A673 (cell line): ENCODE results near the gene DPF1. TPM values are rescaled to one million over a fixed set of nuclear protein-coding genes. Genes with fewer than 3 reads are reported as not detected.
"Not testable (repeated sequence)": the region's sequence is repeated elsewhere in the genome, so short reads cannot be mapped to it uniquely, and the experiment has no call there.

ENCODE experiments used
- BruUV-seq: library from RNA; stranded (reverse); fragments of 400-500 nt; replicated peaks from 2 replicates; lab custom pipeline; 2021; lab: Mats Ljungman, UMichigan
- CTCF ChIA-PET: fragments of 300-600 bp; sonication (Branson Sonifier 250); formaldehyde crosslinking; loops from one replicate; lab custom pipeline; 2022; ENCODE audit warnings: antibody characterized with exemption; lab: Charles Lee
- POLR2A ChIA-PET: fragments of 300-600 bp; sonication (Branson Sonifier 250); formaldehyde crosslinking; loops from one replicate; lab custom pipeline; 2022; ENCODE audit warnings: antibody characterized with exemption; ENCODE audit not compliant: low non-redundant PET; lab: Charles Lee
- DNase-seq: peaks from one replicate; pipeline ENCODE4 v3.0.0-alpha.2; 2015; ENCODE audit warnings: low spot score
- H3K27ac ChIP-seq: fragments of 200-600 bp; sonication (generic); 2 replicates; pipeline ENCODE4 v1.5.1; 2016; ENCODE audit warnings: mixed run types, low read depth, mild to moderate bottlenecking, mixed read lengths, antibody characterized with exemption, low read length; ENCODE audit not compliant: poor library complexity, severe bottlenecking
- H3K27me3 ChIP-seq: fragments of 200-600 bp; sonication (generic); replicated peaks from 2 replicates; pipeline ENCODE4 v1.6.1; 2017; ENCODE audit warnings: mixed run types, low read depth, mild to moderate bottlenecking, mixed read lengths, antibody characterized with exemption, low read length; ENCODE audit not compliant: insufficient read depth, poor library complexity
- H3K36me3 ChIP-seq: fragments of 200-600 bp; sonication (generic); 2 replicates; pipeline ENCODE4 v1.6.1; 2016; ENCODE audit warnings: mixed run types, mild to moderate bottlenecking, mixed read lengths, antibody characterized with exemption, low read length; ENCODE audit not compliant: insufficient read depth, poor library complexity, severe bottlenecking
- H3K4me1 ChIP-seq: fragments of 200-600 bp; sonication (generic); 2 replicates; pipeline ENCODE4 v1.6.1; 2017; ENCODE audit warnings: mixed run types, mild to moderate bottlenecking, mixed read lengths, antibody characterized with exemption, low read length; ENCODE audit not compliant: insufficient read depth, poor library complexity, severe bottlenecking
- H3K4me3 ChIP-seq: fragments of 200-600 bp; sonication (generic); 2 replicates; pipeline ENCODE4 v1.5.1; 2016; ENCODE audit warnings: low read depth, mixed run types, mild to moderate bottlenecking, mixed read lengths, low read length; ENCODE audit not compliant: poor library complexity, severe bottlenecking
- H3K9me3 ChIP-seq: fragments of 200-600 bp; sonication (generic); 2 replicates; pipeline ENCODE4 v1.6.1; 2016; ENCODE audit warnings: mixed run types, low read depth, mild to moderate bottlenecking, mixed read lengths, antibody characterized with exemption, low read length; ENCODE audit not compliant: poor library complexity, severe bottlenecking
- EZH2 ChIP-seq: fragments of 200-600 bp; sonication (generic); IDR thresholded peaks from 2 replicates; pipeline ENCODE4 v1.6.1; 2017; ENCODE audit warnings: borderline replicate concordance, low read depth, mild to moderate bottlenecking, mixed read lengths, antibody characterized with exemption, low read length; ENCODE audit not compliant: poor library complexity, severe bottlenecking
- intact Hi-C: fragments of 100-400 bp; cut with micrococcal nuclease; formaldehyde crosslinking; loops from one replicate; pipeline ENCODE4 v1.10.0; 2022; ENCODE audit not compliant: unreplicated experiment
- total RNA-seq: library from RNA; stranded (reverse); gene quantifications from 2 replicates; pipeline ENCODE4 v1.2.3, GENCODE V29; 2021
- TF ChIP-seq, protein P1 (sequence below): fragments of 300-800, 200-600 bp; sonication (generic); conservative IDR thresholded peaks from 2 replicates; pipeline ENCODE4 v1.5.1; 2017; ENCODE audit warnings: low read depth, mild to moderate bottlenecking, antibody characterized with exemption, low read length, moderate library complexity, mixed read lengths

DPF1 gene
- total RNA-seq, 1 experiment from 2014 or later: 6.3 TPM

DNA sequence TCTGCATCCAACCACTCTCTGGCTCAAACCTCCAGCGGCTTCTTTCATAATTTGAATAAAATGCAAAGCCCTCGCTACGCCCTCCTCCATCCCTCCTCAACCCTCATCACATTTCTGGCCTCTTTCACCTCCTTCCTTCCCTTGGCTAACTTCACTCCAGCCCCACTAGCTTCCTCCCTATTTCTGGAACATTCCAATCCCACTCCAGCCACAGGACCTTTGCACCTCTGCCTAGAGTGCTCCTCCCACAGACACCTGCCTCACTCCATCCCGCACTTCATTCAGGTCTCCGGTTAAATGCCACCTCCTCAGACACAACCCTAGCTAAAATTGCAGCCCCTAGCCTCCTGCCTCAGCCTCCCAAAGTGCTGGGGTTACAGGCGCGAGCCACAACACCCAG lies 7.9 kb upstream of the DPF1 start:
- H3K36me3 ChIP-seq: no peaks in the 10 kb centered on the region
- ChIA-PET CTCF (no interaction called here), POLR2A (no interaction called here)
- peaks cover 2% of the 10 kb centered on the region for H3K27me3 ChIP-seq
- no peak for DNase-seq
- no peak overlapping the region for H3K4me3 ChIP-seq
- H3K9me3 ChIP-seq: no peaks in the 10 kb centered on the region
- TF ChIP-seq EZH2: no peak
- TF ChIP-seq, protein P1, sequence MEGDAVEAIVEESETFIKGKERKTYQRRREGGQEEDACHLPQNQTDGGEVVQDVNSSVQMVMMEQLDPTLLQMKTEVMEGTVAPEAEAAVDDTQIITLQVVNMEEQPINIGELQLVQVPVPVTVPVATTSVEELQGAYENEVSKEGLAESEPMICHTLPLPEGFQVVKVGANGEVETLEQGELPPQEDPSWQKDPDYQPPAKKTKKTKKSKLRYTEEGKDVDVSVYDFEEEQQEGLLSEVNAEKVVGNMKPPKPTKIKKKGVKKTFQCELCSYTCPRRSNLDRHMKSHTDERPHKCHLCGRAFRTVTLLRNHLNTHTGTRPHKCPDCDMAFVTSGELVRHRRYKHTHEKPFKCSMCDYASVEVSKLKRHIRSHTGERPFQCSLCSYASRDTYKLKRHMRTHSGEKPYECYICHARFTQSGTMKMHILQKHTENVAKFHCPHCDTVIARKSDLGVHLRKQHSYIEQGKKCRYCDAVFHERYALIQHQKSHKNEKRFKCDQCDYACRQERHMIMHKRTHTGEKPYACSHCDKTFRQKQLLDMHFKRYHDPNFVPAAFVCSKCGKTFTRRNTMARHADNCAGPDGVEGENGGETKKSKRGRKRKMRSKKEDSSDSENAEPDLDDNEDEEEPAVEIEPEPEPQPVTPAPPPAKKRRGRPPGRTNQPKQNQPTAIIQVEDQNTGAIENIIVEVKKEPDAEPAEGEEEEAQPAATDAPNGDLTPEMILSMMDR: no peak
- BruUV-seq: no TSS peak
- intact Hi-C loops: loop anchor here (10.0 kb wide), 1 partner anchor 173 kb away; the partner anchor contains the start of gene FAM98C
- H3K4me1 ChIP-seq: no peaks in the 10 kb centered on the region
- H3K27ac ChIP-seq: no peak overlapping the region

DNA sequence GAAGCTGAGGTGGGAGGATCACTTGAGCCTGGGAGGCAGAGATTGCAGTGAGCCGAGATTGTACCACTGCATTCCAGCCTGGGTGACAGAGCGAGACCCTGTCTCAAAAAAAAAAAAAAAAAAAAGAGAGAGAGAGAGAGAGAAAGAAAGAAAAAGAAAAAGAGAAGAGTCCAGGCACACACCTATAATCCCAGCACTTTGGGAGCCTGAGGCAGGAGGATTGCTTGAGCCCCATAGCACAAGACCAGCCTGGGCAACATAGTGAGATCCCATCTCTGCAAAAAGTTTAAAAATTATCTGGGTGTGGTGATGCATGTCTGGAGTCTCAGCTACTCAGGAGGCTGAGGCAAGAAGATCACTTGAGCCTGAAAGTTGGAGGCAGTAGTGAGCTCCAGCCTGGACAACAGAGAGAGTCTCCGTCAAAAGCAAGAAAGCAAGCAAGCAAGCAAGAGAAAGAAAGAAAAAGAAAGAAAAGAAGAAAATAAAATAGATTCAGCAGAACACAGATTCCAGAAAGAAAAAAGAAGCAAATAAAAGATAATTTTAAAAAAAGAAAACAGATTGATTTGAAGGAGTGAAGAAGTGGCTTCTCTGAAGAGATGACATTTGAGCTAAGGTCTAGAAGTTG lies 6.6 kb upstream of the DPF1 start:
- H3K27me3 ChIP-seq, CTCF ChIA-PET, H3K36me3 ChIP-seq, POLR2A ChIA-PET, H3K9me3 ChIP-seq, DNase-seq, H3K4me3 ChIP-seq, H3K4me1 ChIP-seq, BruUV-seq, H3K27ac ChIP-seq: not testable (repeated sequence)
- intact Hi-C loops: loop anchor here (10.0 kb wide), 1 partner anchor 174 kb away; the partner anchor contains the start of gene FAM98C

DNA sequence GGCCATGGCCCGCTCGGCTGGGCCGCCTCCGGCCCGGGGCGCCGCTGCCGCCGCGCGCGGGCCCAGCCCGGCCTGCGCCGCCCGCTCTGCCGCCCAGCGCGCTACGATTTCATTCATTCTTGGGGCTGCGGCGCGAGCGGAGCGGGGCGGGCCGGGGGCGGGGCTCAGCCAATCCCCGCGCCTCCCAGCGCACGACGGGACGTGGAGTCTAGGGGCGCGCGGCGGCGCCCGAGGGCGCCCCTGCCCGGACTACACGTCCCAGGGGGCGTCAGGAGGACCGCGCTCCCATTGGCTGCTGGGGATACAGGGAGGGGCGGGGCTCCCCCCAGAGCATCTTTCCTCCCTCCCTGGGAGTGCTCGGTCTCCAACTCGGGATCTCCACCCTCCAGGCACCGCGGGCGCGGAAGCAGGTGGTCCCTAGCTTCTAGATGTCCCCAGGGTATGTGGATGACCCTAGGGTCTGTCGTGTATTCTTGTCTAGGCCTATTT lies 5.6 kb upstream of the DPF1 start:
- POLR2A ChIA-PET: no interaction called here
- H3K27me3 ChIP-seq: peaks cover 2% of the 10 kb centered on the region
- no peaks in the 10 kb centered on the region for H3K36me3 ChIP-seq
- no TSS peak for BruUV-seq
- no peaks in the 10 kb centered on the region for H3K9me3 ChIP-seq
- no peak overlapping the region for H3K27ac ChIP-seq
- peak overlapping the region; percentile 54 for H3K4me3 ChIP-seq
- intact Hi-C loops: loop anchor here (5.0 to 10.0 kb wide), 4 partner anchors 85 to 325 kb away; partner anchors contain the start of genes CATSPERG, FAM98C, SIPA1L3 and WDR87
- H3K4me1 ChIP-seq: no peaks in the 10 kb centered on the region
- DNase-seq: peak; percentile 91
- CTCF ChIA-PET: no interaction called here
- TF ChIP-seq, protein P1: no peak
- TF ChIP-seq EZH2: no peak
